ENCODE data around the gene CCDC188. TPM values are rescaled to one million over a fixed set of nuclear protein-coding genes. Genes with fewer than 3 reads are reported as not detected.

CCDC188 gene
- total and polyA plus RNA-seq, 9 of the 15 experiments (the other 6 are each of a cell fraction or from before 2014, with no cell fraction given) = not detected

GRCh38 chr22:20135806-20136602 lies 14.9 kb downstream of the CCDC188 start (continued):
- 0 out of 2 replicates have a peak, but pooled peaks have one; percentile 13 for TF ChIP-seq PBX2 (CRISPR knock-in tag; IDR thresholded peaks at IDR 0.05; ENCODE audit: low read depth)
- no peak for TF ChIP-seq PBX2 (tag; conservative IDR thresholded peaks at IDR 0.05; ENCODE audit: low read depth)
- TF ChIP-seq ZNF449 (CRISPR knock-in tag; IDR thresholded peaks at IDR 0.05) = no peak
- no peak for TF ChIP-seq SIN3B (IDR thresholded peaks at IDR 0.05; ENCODE audit: low read depth)
- no peak for TF ChIP-seq OTX1 (CRISPR knock-in tag; IDR thresholded peaks at IDR 0.05)
- TF ChIP-seq MAZ (CRISPR knock-in tag; conservative IDR thresholded peaks at IDR 0.05 in 1 of 2, IDR thresholded peaks at IDR 0.05 in 1 of 2) = 0 out of 4 replicates have a peak, but pooled peaks of 1 of the 2 experiments have one; percentile 15
- no peak for TF ChIP-seq NFE2 (IDR thresholded peaks at IDR 0.05; ENCODE audit: low read depth)
- no peak for TF ChIP-seq FOXP1 (CRISPR knock-in tag; IDR thresholded peaks at IDR 0.05)
- no peak for TF ChIP-seq NCOA6 (IDR thresholded peaks at IDR 0.05)
- TF ChIP-seq CAMTA2 (CRISPR knock-in tag; conservative IDR thresholded peaks at IDR 0.05) = 0 out of 2 replicates have a peak, but pooled peaks have one; percentile 36
- TF ChIP-seq THRA (IDR thresholded peaks at IDR 0.05) = no peak
- no peak for TF ChIP-seq TOE1 (IDR thresholded peaks at IDR 0.05; ENCODE audit: borderline replicate concordance)
- TF ChIP-seq TOE1 (CRISPR knock-in tag; IDR thresholded peaks at IDR 0.05; ENCODE audit: borderline replicate concordance, low read depth) = no peak
- no peak for TF ChIP-seq IRF9 (tag; IDR thresholded peaks at IDR 0.05)
- no peak for TF ChIP-seq IFI16 (CRISPR knock-in tag; IDR thresholded peaks at IDR 0.05)
